GM19328 (cell line): ENCODE measurements around the gene MTFR2.

Experiments used
- ATAC-seq: cut with Tn5 transposase; IDR thresholded peaks from one replicate; pipeline ENCODE4 v1.9.1; 2021; ENCODE audit warnings: mild to moderate bottlenecking, moderate library complexity; ENCODE audit not compliant: unreplicated experiment

MTFR2 gene

DNA sequence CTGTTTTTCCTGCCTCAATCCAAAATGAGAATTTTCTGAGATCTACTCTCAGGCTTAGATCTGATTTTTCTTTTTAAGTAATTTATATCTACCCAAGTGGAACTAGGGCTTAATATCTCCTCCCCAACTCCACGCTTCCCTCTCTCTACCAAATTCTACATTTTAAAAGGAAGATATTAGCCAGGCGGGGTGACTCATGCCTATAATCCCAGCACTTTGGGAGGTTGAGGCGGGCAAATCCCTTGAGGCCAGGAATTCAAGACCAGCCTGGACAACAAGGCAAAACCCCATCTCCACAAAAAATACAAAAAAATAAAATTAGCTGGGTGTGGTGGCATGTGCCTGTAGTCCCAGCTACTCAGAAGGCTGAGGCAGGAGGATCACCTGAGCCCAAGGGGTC is 61.0 kb downstream of the MTFR2 start:
- ATAC-seq = no peak

- no peak for ATAC-seq
These were observed 61.6 kb downstream of the MTFR2 start for GRCh38 chr6:136188486-136188885.

GRCh38 chr6:136186363-136186762 is 63.7 kb downstream of the MTFR2 start:
- ATAC-seq = no peak

GRCh38 chr6:136184738-136185137 is 65.4 kb downstream of the MTFR2 start:
- ATAC-seq = no peak

DNA sequence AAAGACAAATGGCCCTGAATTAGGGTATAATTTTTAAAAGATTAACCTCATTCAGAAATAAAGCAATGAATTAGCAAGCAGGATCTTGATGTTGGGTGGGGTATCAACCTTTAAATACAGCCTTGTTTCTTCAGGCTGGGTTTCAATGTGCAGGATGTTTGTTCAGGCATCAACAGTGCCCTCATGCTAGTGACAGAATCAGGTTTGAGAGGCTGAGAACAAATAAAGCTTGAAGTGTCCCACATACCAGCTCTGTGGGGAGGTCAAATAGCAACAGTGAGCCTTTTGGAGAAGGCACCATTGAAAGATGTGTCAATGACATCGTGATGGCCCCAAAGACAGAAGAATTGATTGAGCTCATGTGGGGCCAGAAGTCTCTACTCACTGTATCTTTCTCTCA is 68.2 kb downstream of the MTFR2 start:
- ATAC-seq = no peak

- ATAC-seq = no peak
These were observed 68.6 kb downstream of the MTFR2 start for GRCh38 chr6:136181512-136181833.
